ENCODE measurements around the gene DPY30. TPM values are rescaled to one million over a fixed set of nuclear protein-coding genes. Genes with fewer than 3 reads are reported as not detected.

DPY30 gene
- 101 to 115 TPM (median 108 TPM) in 5 replicates for total RNA-seq (2022; extraction: Qiagen RNA extraction)

DNA sequence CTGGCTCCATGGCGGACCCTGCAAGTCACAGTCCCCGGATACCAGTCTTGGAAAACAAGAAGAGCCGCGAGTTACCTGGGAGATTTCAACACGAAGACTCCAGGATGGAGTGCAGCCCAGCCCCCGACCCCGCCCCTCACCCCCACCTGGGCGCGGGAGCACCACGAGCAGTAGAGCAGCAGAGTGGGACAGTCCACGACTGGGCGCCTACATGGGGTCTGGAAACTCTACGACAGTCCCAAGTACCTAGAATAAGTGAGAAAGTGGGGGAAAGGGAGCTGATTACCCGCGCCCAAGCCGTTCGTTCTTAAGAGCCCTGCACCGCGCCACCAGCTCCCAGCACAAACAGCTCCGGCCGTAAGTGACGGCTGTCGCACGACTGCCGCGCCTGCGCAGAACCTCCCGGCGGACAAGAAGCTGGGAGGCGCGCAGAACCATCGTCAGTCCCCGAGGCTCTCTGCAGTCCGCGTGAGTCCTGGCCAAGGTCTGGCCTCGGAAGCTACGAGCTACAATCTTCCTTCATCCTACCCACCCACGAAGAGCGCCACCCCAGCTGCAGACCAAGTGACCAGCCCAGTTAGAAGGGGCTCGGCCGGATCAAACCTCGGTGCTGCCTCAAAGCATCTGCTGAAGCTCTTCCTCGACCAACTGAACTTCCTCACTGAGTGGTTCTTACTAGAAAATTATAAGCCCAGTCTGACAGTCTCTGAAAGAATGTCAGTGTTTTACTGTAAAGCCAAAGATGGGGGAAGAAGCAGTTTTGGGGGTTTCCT is at the start of gene DPY30:
TSS of gene DPY30 (minus strand) at position 359 of the 773 bp plus-strand sequence. CDS start at position 10, 349 bp downstream.

DNA sequence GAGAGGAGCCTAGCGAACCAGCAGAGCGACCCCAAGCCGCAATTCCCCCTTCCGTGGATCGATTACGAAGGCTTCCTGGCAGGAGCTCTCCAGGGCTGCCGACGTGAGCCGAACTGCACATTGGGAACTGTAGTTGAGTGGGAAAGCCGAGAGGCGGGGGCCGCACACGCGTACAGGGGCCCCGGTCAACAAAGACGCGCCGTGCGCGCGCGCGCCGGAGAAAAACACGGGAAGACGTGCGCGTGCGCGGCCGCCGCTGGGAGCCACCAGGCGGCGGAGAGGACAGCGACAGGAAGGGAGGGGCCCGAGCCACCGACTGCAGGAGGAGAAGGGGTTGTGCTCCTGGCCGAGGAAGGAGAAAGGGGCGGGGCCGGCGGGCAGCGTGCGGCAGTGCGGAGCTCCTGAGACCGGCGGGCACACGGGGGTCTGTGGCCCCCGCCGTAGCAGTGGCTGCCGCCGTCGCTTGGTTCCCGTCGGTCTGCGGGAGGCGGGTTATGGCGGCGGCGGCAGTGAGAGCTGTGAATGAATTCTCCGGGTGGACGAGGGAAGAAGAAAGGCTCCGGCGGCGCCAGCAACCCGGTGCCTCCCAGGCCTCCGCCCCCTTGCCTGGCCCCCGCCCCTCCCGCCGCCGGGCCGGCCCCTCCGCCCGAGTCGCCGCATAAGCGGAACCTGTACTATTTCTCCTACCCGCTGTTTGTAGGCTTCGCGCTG is 23.9 kb upstream of the DPY30 start, which contains the start of gene SPAST:
TSS of gene SPAST (plus strand) at position 247 of the 711 bp plus-strand sequence. CDS start at position 523, 276 bp downstream.

DNA sequence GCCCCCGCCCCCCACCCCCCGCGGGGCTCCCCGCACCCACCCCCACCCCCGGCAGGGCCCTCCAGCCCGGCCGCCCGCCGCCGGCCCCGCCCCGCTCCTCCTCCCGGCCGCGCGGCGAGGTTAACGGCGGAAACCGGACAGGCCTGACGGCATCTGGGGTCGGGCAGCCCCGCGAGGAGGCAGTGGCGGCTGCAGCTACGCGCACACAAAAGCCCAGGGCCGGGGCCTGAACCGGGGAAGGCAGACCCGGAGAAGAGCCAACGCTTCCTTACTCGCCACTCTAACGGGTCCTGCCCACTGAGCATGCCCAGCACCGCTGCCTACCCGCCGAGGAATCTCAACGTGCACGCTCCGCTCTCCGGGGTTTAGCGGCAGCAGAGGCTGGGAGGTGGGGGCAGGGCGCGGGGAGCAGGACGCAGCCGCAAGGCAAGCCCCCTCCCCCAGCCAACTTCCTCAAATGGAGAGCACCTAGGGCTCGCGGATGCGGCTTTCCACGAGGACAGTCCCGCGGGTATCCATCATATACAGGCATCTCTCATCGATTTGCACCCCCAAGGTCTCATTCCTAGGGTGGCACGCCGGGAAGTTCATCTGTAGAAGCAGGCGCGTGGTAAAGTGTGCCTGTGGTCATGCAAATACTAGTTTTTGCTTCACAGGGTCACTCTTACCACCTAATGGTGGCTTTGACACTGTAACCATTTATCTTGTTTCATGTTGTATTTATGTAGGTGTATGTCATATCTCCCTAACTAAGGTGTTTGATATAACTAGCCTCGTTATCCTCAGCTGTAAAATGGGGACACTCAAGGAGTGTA is 28.7 kb downstream of the DPY30 start, which contains the start of gene MEMO1:
TSS of gene MEMO1 (minus strand) at position 339 of the 815 bp plus-strand sequence. CDS start 761 bp downstream, outside the sequence.

Other genes with a start within 250 kb of the DPY30 start
- gene MEMO1, start 28.8 kb downstream of the DPY30 start, total RNA-seq (2022; extraction: Qiagen RNA extraction), result 73.1 to 88.6 TPM (median 74.5 TPM) in 5 replicates
- gene SPAST, start 23.8 kb upstream of the DPY30 start, total RNA-seq (2022; extraction: Qiagen RNA extraction), result 11.0 to 17.0 TPM (median 13.0 TPM) in 5 replicates
- 12.5 to 16.9 TPM (median 14.6 TPM) in 5 replicates for gene SLC30A6, start 126.1 kb upstream of the DPY30 start, total RNA-seq (2022; extraction: Qiagen RNA extraction)
- gene NLRC4, start 225.1 kb upstream of the DPY30 start, total RNA-seq (2022; extraction: Qiagen RNA extraction), result 0.03 to 0.11 TPM (median 0.05 TPM) in 5 replicates
- 36.3 to 52.5 TPM (median 48.2 TPM) in 5 replicates for gene YIPF4, start 238.1 kb upstream of the DPY30 start, total RNA-seq (2022; extraction: Qiagen RNA extraction)